GM18867 (cell line): ENCODE results near the gene DUSP15.
A peak's percentile ranks its signal among the peaks of the same experiment; 100 is the strongest.

Experiments
- ATAC-seq: cut with Tn5 transposase; IDR thresholded peaks from one replicate; pipeline ENCODE4 v1.9.1; 2021; ENCODE audit warnings: mild to moderate bottlenecking, moderate library complexity; ENCODE audit not compliant: unreplicated experiment

Gene DUSP15

DNA sequence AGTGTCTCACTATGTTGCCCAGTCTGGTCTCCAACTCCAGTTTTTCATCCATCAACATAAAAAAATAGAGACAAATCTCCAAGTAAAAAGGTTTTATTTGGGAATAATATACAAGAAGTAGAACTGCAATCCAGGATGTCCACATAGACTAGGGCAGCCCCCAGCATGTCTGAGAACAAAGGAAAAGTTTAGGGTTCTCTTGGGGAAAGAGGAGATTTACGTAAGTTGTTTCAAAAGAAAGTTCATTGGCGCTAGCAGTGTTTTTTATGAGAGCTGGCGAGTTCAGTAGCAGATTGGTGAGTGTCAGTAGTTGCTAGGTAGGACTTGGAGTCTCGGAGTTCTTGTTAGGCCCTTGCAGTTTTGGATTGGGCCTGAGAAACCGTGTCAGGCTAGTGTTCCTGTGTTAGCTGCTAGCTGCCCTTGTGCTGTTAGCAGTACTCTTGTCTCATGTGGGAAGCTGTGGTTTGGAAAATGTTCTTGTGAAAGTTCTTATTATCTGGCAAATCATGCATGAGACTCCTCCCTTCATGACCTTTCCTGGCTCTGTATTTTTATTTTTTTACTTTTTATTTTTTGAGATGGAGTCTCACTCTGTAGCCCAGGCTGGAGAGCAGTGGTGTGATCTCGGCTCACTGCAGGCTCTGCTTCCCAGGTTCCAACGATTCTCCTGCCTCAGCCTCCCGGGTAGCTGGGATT, 24.8 kb upstream of the DUSP15 start:
- peak; percentile 92 for ATAC-seq

DNA sequence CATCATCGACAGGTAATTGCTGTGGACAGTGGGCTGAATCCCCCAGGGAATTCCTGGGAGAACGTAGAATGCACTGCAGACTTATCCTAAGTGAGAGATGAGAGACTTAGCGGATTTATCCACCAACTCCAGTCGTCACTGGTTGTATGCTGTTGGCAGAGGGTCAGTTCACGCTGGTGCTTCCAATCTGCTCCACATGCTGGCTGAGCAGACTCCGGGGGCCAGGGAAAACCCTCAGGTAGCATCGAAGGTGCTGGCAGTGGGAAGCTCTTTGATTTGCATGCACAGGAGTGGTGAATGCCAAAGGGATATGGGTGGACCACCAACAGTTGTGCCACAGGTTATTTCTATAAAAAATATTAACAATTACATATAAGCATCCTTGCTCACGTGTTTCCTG, 20.3 kb upstream of the DUSP15 start:
- no peak for ATAC-seq

DNA sequence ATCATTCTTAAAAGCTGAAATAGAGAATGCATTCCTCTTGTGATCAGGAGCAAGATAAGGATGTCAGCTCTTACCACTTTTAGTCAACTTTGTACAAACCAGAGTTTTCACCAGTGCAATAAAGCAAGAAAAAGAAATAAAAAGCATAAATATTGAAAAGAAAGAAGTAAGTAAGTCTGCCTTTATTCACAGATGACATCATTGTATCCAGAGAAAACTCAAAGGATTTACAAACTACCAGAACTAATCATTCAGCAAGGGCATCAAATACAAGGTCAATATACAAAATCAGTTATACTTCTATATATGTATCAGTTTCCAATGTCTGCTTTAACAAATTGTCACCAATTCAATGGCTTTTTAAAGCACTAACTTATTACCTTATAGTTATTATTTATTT, 13.5 kb upstream of the DUSP15 start:
- no peak for ATAC-seq

GRCh38 chr20:31881945-31882344, 11.6 kb upstream of the DUSP15 start:
- no peak for ATAC-seq

DNA sequence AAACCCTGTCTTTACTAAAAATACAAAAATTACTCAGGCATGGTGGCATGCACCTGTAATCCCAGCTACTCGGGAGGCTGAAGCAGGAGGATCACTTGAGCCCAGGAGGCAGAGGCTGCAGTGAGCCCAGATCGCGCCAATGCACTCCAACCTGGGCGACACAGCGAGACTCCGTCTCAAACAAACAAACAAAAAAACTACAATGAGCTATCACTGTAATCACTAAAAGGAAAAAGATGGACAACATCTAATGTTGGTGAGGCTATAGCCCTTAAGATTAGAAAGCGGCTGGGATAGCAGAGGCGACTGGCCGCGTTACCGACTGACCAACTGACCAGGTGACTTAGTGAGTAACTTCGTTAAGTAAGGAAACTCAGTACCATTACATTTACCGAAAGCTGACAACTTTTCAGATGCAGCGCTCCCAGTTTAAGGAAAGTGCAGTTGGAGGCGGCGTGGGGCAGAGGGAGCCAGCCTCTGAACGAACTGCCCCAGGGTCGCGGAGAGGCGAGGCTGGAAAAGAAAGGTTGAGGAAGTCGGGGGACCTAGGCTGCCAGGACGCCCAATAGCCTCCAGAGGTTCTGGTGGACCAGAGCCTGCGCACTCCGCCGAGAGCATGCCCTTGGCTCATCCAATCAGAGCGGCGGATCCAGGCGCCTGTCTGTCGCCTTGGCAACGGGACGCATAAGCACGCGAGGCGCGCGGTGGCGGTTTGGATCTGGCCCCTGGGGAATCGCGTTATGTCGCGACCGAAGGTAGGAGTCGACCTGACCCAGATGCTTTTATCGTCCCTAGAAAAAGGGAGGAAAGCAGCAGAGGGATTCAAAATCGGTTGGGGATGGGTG, 9.0 kb upstream of the DUSP15 start:
- ATAC-seq = peak; percentile 92

DNA sequence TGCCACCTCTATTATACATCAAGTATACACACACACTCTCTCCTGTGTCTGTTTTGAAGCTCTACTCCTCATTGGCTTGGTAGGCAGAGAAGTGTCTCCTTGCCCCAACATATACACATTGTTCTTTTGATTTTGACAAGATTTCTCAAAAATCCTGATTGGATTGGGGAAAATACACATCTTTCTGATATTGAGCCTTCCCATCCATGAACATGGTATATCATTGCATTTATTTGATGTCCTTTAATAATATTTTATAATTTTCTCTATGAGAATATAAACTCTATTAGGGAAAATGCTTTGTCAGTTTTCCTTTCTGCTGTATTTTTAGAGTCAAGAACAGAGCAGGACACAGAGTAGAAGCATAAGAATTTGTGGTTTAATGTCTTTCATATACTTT, 7.4 kb upstream of the DUSP15 start:
- no peak for ATAC-seq

GRCh38 chr20:31875671-31876070, 5.3 kb upstream of the DUSP15 start:
- ATAC-seq = no peak

DNA sequence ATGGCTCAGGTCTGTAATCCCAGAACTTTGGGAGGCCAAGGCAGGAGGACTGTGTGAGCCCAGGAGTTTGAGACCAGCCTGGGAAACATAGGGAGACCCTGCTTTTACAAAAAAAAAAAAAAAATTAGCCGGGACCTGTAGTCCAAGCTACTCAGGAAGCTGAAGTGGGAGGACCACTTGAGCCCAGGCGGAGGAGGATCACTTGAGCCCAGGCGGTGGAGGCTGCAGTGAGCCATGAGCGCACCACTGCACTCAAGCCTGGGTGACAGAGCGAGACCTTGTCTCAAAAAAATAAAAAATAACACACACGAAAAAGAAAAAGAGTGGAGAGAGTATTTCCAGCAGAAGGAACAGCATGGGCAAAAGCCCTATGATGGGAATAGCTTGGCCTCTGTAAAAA, 2.1 kb upstream of the DUSP15 start:
- no peak for ATAC-seq

GRCh38 chr20:31871618-31871954, 1.3 kb upstream of the DUSP15 start:
- ATAC-seq = no peak

GRCh38 chr20:31870726-31871617, 645 bp upstream of the DUSP15 start:
- ATAC-seq = no peak

GRCh38 chr20:31869673-31869941, 720 bp downstream of the DUSP15 start:
- no peak for ATAC-seq

- no peak for ATAC-seq
Measured at GRCh38 chr20:31868853-31869672, 1.3 kb downstream of the DUSP15 start.

GRCh38 chr20:31866221-31866620, 4.1 kb downstream of the DUSP15 start:
- ATAC-seq = no peak

- no peak for ATAC-seq
Measured at GRCh38 chr20:31864521-31865400, 5.6 kb downstream of the DUSP15 start.

DNA sequence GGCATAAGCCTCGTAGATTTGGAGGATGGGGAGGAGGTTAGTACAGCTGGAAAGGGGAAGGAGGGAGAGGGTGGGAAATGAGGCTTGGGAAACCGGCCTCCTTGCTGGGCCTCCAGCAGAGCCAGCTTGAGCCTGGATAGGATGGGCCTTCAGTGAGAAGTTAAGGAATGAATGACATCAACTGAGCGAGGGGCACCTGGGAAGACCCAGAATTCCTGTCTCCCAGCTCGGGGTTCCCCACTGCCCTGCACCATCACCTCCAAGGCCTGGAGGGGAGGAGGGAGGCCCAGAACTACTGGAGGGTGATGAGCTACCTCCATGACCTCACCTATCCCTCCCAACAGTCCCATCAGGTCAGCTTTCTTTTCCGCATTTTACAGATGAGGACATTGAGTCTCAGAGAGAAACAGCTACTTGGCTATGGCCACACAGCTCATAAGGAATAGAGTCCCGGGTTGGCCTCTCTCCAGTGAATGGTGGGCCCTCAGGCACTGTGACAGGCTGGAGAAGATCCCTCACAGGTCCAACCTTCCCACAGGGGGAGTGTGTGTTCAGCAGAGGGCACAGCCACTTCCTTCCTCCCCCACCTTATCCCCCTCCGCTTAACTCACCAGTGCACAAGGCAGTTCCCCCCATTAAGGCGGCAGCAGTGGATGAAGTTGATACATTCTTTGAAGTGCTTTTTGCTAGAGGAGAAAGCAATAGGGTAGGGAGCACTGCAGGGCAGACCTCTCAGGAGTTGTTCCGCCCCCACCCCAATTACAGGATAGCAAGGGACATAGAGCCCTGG, 6.8 kb downstream of the DUSP15 start:
- ATAC-seq = no peak

- no peak for ATAC-seq
Measured at GRCh38 chr20:31862506-31862905, 7.8 kb downstream of the DUSP15 start.

DNA sequence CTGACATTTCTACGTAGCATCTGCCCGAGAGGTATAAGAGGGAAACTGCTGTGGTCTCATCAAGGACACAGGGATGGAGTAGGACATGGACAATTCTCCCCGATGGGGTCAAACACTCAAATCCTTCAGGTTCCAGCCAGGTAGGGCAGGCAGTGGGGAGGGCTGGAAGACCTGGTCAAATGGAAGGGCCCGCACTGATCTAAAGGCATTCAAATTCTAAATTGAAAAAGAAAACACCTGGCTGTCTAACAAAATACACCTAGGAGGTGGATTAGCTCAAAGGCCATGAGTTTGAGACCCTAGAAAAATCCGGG, 8.2 kb downstream of the DUSP15 start:
- no peak for ATAC-seq

DNA sequence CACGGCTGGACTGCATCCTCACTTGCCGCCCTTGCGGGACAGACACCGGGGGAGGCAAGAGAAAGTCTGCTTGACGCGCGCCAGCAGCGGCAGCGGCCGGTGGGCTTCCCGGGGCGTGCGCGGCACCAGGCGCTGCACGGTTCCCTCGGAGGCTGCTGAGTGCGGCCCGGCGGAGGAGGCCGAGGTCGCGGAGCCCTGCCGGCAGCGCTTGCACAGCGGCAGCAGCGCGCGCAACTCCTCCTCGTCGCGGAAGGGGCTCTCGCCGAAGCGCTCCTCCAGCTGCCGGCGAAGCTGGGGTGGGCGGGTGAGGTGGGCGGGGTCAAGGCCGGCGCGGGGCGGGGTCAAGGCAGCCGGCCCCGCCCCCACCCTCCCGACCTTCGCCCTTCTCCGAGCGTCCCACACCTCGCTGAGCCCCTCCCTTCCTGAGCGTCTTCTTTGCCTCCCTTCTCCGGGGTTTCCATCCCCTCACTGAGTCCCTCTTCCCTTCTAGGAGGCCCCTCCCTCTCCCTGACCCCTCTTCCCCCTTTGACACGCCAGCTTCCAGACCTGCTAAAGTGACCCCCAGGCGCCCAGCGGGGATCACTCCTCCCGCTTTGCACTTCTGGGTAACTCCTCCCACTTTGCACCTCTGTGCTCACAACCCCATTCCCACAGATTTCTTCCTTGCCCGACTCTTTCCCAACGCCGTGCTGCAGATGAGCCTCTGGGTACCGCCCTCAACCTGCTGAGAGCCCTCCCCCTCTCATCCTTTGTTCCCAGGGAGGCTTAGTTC, 8.8 kb downstream of the DUSP15 start:
- ATAC-seq = no peak

- ATAC-seq = no peak
Measured at GRCh38 chr20:31861135-31861384, 9.3 kb downstream of the DUSP15 start.
